ENCODE results near the gene DPYSL4. TPM values are rescaled to one million over a fixed set of nuclear protein-coding genes. Genes with fewer than 3 reads are reported as not detected.

Gene DPYSL4
- total and polyA plus RNA-seq, 2 of the 4 experiments (the other 2 are of a cell fraction) = 8.1 to 30.5 TPM

DNA sequence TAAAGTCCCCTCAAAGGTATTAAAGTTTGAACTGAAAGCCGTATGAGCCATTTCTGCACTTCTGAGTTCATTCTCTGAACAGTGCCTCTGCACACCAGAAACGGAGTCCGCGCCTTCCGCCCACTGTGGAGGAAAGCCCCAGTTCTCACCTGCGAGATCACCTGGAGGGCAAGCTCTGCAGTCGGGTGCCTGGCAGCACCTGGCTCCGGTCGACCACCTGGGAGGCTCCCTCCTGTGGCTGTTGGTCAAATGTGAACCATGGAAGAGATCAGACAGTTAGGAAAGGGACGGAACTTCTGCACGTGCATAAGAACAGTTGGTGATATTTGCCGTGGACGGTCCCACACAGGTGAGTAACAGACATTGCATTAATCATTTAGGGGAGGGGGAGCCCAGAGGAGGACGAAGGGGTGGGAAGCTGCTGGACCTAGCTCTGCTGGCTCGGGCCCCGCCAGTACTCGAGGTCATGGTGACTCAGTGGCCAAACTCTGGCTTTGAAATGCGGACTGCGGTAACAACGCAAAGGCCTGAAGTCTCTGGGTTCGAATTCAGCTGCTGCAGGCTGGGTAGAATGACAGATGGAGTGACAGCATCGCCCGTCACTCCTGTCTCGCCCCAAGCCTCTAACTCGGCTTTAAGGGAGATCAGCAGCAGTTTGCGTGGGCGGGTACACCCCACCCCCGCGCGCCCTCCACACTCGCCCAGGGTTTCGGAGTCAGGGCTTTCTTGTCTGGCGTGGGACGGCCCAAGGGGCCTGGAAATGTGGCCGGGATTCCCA lies 1.7 kb upstream of the DPYSL4 start:
- no peak overlapping the region for H2BK15ac ChIP-seq (ENCODE audit: low read depth, low read length)
- H3K14ac ChIP-seq (replicated peaks; ENCODE audit: low read depth, low read length) = no peak overlapping the region
- H3K4me1 ChIP-seq (ENCODE audit: control insufficient read depth, insufficient read depth, low read length) = peaks cover 4% of the 10 kb centered on the region; the same call in 1 of the 2 replicates
- no peak overlapping the region for H3K4ac ChIP-seq (ENCODE audit: low read depth, low read length)
- no peak overlapping the region for H3K4me2 ChIP-seq (ENCODE audit: low read depth, low read length)
- ATAC-seq (ENCODE audit: low read depth) (no peak), DNase-seq (no peak)
- ChIA-PET CTCF (no interaction called here), POLR2A (ENCODE audit: unreplicated experiment) (no interaction called here)
- no peak overlapping the region for H2AK9ac ChIP-seq (replicated peaks; ENCODE audit: low read depth, low read length, poor library complexity)
- H3K9me1 ChIP-seq (ENCODE audit: insufficient read depth, low read length) = no peaks in the 10 kb centered on the region
- no peak overlapping the region for H3K9ac ChIP-seq (ENCODE audit: low read depth, low read length)
- in situ Hi-C loops (cut with MboI; ENCODE audit: low sequenced_read_pairs) = no loop called here
- H3K36me3 ChIP-seq (ENCODE audit: control insufficient read depth, insufficient read depth, low read length) = 0 out of 2 replicates have a peak, but pooled peaks cover 2% of the 10 kb centered on the region
- no peak overlapping the region for H3K56ac ChIP-seq (ENCODE audit: extremely low read depth, insufficient read depth, low read length)
- no peak overlapping the region for H2AFZ ChIP-seq (replicated peaks; ENCODE audit: low read length, poor library complexity)
- no TSS peak for BruUV-seq (replicated peaks)
- H4K5ac ChIP-seq (ENCODE audit: low read depth, low read length) = no peak overlapping the region
- H2BK120ac ChIP-seq (ENCODE audit: low read depth, low read length) = no peak overlapping the region
- no peaks in the 10 kb centered on the region for H3K9me3 ChIP-seq (ENCODE audit: control insufficient read depth, insufficient read depth, low read length)
- H3K18ac ChIP-seq (ENCODE audit: low read depth, low read length) = no peak overlapping the region
- H3K79me1 ChIP-seq (ENCODE audit: low read depth in 1 of 2, low read length in 2 of 2) = peaks cover 0 to 3% of the 10 kb centered on the region in 2 experiments; a peak in 1 of 4 replicates
- H4K8ac ChIP-seq (ENCODE audit: low read depth in 2 of 2, low read length in 2 of 2) = no peak overlapping the region
- no peak overlapping the region for H2BK5ac ChIP-seq (ENCODE audit: low read depth, low read length, poor library complexity, severe bottlenecking)
- no peak overlapping the region for H2AK5ac ChIP-seq (ENCODE audit: low read depth, low read length)
- peaks cover 19% of the 10 kb centered on the region for H4K20me1 ChIP-seq (ENCODE audit: insufficient read depth, low read length)
- H3K4me3 ChIP-seq (ENCODE audit: insufficient read depth, low read depth, low read length) = no peak overlapping the region
- no peak overlapping the region for H3K23ac ChIP-seq (ENCODE audit: low read depth, low read length)
- dilution Hi-C loops (cut with HindIII; ENCODE audit: low sequenced_read_pairs, unreplicated experiment) = no loop called here
- intact Hi-C loops (cut with micrococcal nuclease) = no loop called here
- H3K27ac ChIP-seq (ENCODE audit: insufficient read depth, low read length) = no peak overlapping the region
- WGBS, 2 experiments (ENCODE audit: extremely low coverage in 2 of 2, insufficient read length in 1 of 2) = 25% methylated on average over 14 of the region's 35 CpGs; no CpG with 5 or more reads in 1 of the 2 experiments
- no peak overlapping the region for H4K91ac ChIP-seq (ENCODE audit: insufficient read depth, low read depth, low read length)
- peaks cover 36% of the 10 kb centered on the region for H3K27me3 ChIP-seq (ENCODE audit: control insufficient read depth, insufficient read depth, low read length)
- TF ChIP-seq RFX5 (IDR thresholded peaks at IDR 0.05; ENCODE audit: low read depth, low read length) = no peak
- no peak for TF ChIP-seq POLR2A (IDR thresholded peaks at IDR 0.05; ENCODE audit: low read depth, low read length)
- no peak for TF ChIP-seq CEBPB (IDR thresholded peaks at IDR 0.05; ENCODE audit: low read depth, low read length)
- TF ChIP-seq MXI1 (IDR thresholded peaks at IDR 0.05; ENCODE audit: borderline replicate concordance, low read depth, low read length) = no peak
- no peak for TF ChIP-seq SMC3 (IDR thresholded peaks at IDR 0.05; ENCODE audit: low read depth, low read length)
- no peak for TF ChIP-seq FOS (IDR thresholded peaks at IDR 0.05; ENCODE audit: low read depth, low read length)
- TF ChIP-seq RAD21 (IDR thresholded peaks at IDR 0.05; ENCODE audit: low read length) = no peak
- TF ChIP-seq RCOR1 (IDR thresholded peaks at IDR 0.05; ENCODE audit: insufficient replicate concordance, low read length) = no peak
- H2BK20ac ChIP-seq (ENCODE audit: low read depth, low read length) = no peak overlapping the region

Data from IMR-90 (cell line).